ENCODE data around the gene ARID5B.
"Not testable (repeated sequence)": the region's sequence is repeated elsewhere in the genome, so short reads cannot be mapped to it uniquely, and the experiment has no call there.

Gene ARID5B

DNA sequence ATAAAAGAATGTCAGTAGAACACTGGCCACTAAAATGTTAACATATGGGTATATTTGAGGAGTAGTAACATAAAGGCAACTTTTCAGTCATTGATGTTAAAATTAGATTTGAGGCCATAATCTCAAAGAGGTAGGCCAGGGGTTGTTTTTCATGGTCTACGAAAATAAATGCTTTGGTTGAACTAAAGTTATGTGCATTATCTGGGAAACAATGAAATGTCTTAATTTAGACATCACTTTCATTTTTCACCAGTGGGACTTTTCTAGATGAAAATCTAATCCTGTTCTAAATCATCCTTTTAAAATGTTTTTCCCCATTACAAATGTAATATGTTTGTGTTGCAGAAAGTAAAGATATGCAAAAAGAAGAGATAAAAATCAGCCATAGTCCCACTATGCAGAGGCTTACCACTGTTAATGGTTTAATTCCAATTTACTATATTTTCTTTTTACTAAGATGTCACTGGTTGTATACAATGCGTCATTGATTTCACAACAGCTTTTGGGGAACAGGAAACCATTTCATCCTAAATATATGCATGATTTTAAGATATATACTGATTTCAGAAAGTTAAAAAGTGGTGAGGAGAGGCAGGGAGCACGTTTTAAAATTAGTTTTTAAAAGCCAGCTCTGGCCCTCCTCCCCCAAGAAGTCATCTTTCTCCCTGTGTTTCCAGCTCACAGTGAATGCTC, 64.3 kb downstream of the ARID5B start:
- peak; percentile 60 for DNase-seq

DNA sequence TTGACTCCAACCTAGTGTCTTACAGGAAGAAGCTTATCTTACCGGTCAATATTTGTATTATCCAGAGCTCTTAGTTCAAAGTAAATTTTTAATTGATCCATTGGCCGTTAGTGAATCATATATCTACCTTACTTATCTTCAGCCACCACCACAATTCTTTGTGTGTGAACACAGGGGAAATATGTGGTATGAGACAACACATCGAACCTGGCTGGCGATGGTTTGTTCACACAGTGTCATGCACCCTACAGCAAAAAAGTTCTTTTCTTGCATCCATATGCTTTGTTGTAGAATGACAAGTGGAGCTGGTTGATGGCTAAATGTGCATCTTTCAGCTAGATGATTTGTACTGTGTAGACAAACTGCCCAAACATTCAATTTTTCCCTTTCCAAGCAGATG, 65.8 kb downstream of the ARID5B start:
- DNase-seq: no peak

DNA sequence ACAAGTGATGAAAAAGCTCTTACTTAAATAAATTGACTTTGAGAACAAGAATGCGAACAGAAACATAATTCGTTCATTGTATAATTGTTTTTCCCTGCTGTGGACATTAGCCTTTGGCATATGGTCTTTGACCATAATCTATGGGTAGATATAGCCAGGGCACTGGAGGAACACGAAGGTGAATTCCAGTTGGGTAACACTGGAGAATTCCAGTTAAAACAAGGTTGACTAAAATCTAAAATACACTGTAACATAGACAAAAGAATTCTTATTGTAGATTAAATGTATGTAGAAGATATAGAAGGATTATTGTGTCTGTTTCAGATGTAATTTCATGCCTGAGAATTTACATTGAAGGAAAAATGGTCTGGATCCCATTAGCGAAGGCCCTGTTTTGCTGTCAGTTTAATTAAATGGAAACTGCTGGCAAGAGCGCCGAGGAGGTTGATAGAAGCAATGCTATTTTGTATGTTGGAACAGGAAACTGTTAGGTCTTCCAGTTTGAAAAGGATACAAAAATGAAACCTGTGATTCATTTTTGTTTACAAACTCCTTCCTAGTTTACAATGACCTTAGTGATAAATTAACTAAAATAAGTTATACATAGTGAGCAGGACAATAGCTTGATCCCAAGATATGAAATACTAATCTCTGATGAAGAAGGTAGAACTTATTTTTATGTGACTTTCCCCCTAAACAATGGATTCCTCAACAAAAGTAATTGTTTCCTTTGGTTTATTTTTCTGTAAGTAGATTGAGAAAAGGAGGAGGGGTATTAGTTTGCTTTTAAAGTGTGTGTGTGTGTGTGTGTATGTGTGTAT, 68.9 kb downstream of the ARID5B start:
- no peak for DNase-seq

DNA sequence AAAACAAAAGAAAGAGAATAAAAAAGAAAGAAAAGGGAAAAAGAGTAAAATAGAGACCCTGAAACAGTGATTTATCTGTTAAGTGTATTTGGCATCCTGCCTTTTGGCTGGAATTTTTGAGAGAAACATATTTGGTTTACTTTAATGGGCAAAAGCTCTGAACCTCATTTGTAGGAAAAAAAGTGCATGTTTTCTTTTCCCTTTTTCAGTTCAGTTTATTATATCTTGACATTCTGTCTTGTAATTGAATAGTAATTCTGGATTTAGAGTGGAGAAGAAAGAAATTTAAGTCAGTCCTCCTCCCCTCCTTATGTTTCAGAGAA, 69.5 kb downstream of the ARID5B start:
- DNase-seq: no peak

DNA sequence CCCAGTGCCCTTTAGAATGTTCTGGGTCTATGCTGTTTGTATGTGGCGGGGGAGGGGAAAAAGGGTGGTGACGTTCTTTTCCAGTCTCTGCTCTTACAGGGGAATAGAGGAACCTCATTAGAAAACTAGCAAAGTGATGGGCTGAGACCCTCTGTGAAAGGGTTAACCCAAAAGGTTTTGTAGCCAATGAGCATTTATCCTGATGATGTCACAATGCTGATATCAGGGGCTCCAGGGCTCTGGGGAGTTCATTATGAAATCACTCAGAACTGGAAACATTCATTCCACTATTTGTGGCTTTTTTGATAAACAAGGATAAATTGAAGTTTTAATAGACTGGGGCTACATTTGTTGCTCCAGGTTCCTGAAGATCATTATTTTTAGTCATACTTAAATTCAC, 71.7 kb downstream of the ARID5B start:
- DNase-seq: no peak

DNA sequence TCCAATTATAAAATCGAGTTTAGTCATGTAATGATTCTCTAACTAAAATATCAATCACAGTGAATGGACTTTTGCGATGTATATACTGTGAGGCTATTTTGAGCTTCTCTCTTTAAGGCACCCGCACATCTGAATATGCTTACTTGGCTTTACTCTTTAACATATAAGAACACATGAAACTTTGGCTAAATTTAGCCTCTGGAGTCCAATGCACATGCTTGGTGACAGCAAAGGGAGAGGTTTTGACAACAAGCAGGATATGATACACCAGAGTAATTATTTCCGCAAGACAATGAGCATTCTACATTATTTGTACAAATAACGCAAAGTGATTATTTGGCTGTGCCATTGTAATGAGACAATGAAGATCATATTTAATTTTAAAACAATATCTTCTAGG, 72.4 kb downstream of the ARID5B start:
- no peak for DNase-seq

DNA sequence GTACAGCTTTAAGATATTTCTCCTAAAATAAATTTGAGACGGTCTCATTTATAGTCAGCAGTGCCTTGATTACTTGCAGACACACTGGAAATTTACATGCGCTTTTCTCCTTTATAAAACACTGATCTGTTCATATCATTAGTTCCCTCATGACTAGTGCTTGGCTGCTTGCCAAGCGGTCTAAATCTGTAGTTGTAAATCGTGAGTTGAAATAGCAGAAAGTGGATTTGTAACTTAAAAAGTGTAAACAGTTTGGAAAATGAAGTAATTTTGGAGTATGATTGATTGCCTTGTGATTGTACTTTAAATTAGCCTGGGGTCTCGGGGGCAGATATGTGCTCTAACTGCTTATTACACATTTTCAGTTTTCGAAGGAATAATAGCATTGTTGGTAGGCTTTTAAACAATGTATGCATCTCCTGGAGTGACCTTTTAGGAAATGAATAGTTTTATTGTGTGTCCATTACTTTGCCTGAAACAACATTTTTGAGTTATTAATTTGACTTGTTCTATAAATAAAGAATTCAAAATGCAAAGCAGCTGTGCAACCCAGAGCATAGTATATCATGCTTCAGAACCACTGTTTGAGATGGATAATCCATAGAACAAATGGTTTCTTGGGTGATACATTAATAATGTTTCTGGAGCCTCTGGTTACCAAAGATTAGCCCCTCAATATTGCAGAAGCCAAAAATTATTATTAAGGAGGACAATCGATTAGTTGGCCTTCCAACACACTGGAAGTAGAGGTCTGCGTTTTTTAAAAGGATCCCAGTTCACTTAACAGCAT, 73.3 kb downstream of the ARID5B start:
- peak; percentile 54 for DNase-seq

DNA sequence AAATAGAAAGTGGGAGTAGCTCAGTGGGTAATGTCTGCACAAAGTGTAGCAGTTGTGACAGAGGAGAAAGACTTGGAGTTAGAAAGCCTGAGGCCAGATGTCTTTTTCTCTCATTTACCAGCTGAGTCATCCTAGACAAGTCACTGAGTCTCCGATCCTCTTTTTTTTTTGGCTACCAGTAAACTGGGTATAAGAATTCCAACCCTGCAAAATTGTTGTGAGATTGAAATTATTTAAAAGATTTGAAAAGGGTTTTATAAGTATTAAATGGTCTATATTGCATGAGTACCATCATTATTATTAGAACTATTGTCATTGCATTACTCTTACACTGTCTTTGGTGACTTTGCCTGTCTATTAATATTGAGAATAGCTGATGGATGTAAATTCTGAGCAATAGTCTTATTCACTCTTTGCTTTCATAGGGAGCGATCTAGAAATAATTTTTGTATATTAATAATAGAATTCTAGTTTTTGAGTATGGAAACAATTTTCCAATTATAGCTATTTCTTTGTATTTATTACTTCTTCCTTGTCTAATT, 74.0 kb downstream of the ARID5B start:
- DNase-seq: peak; percentile 84

DNA sequence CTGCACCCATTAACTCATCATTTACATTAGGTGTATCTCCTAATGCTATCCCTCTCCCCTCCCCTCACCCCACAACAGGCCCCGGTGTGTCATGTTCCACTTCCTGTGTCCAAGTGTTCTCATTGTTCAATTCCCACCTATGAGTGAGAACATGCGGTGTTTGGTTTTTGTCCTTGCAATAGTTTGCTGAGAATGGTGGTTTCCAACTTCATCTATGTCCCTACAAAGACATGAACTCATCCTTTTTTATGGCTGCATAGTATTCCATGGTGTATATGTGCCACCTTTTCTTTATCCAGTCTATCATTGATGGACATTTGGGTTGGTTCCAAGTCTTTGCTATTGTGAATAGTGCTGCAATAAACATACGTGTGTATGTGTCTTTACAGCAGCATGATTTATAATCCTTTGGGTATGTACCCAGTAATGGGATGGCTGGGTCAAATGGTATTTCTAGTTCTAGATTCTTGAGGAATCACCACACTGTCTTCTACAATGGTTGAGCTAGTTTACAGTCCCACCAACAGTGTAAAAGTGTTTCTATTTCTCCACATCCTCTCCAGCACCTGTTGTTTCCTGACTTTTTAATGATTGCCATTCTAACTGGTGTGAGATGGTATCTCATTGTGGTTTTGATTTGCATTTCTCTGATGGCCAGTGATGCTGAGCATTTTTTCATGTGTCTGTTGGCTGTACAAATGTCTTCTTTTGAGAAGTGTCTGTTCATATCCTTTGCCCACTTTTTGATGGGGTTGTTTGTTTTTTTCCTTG, 75.6 kb downstream of the ARID5B start:
- not testable (repeated sequence) for DNase-seq

DNA sequence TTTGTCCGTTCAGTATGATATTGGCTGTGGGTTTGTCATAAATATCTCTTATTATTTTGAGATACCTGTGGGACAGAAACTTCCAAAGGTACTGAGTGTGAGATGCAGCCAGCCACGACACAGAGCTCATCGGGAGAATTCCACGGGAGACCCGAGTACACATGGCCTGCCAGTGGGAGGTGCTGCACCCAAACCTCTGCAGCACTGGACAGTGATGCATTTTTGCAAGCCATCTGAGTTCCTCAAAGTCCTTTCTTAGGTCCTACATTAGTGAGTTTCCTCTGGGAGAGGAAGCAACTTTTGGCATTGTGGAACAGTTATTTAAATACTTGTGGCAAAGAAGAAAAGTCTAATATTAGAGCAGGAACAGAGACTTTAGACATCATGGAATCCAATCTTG, 77.5 kb downstream of the ARID5B start:
- peak; percentile 68 for DNase-seq

DNA sequence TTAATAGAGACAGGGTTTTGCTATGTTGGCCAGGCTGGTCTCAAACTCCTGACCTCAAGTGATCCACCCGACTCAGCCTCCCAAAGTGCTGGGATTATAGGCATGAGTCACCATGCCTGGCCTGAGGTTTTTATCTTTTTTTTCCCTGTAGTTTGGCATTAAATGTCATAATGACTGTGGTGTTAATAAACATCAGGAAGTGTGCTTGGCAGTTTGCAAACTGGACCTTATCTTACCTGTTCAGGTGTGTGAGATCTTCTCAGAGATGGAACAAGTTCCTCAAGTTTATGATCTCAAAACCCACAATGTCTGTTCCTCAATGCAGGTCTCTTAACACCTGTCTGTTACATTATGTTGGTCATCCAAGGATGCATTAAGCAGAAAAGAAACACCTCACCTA, 80.0 kb downstream of the ARID5B start:
- no peak for DNase-seq

DNA sequence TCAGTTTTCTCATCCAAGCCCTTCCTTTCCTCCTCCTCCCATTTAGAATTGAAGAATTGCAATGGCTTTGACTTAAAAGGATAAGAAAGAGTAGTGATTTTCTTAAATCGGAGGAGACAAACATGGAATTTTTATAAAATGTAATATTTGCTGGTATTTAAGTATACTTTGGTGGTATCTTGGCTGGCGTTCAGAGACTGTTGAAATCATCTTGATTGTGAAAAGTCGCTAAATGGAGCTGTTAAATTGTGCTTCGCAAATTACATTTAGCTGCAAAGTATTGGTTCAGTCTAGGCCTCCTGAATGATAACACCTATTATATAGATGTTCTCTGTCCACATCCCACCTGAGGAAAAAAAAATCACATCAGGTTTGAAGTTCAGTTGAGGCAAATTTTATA, 81.8 kb downstream of the ARID5B start:
- no peak for DNase-seq

DNA sequence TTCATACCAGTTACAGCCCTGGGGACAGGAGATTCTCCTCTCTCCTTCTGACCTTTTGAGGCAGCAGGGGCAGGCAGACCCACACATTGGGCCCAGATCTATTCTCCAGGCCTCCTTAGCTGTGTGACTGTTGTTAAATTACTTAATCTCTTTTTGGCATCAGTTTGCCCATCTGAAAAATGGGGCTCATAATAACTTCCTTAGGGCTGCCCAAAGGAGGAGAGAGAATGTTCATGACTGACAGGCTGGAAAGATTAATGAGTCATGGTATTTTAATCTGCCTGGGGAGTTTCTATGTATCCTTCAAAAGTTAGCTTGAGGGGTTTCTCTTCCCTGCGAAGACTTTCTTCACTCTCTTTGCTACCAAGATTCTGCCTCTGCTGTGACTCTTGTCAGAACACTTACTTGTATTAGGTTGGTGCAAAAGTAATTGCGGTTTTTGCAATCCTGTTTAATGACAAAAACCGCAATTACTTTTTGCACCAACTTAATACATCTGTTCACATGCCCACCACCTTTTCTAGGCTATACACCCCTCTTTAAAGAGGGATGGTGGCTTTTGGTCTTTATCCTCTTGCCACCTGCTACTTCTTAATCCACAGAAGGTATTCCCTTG, 83.4 kb downstream of the ARID5B start:
- no peak for DNase-seq

DNA sequence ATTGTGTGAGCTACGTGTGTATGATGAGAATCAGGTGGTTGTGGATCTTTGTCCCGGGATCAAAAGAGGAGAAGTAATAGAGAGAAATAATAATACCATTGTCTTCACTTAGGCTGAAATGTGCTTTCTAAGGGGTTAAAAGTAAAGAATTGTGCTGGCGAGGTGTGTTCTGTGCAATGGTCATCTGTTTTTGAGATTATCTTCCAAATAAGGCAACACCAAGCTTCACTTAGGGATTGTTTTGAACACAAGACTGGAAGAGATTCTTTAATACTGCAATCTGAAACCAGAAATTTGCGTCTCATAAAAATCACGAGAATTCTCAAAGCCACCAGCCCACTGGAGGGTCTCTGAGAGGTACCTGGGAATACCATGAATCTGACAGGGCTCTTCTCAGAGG, 84.2 kb downstream of the ARID5B start:
- no peak for DNase-seq

DNA sequence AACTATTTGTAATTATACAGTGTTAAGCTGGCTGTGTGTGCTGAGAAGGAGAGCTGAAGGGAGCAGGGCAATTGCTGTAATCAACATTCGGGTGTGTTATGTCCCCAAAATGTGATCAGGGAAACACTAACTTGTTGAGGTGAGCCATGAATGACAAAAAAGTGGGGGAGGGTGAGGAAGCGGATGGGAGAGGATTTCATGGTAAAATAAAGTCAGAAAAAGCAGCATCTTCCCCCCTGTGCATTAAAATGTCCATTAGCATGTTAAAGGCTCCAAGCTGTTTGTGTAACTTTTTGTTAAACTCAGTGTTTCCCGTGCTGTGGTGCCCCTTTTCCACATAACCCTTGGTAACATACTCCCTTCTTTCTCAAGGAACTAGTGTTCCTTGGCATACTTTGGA, 84.9 kb downstream of the ARID5B start:
- no peak for DNase-seq

DNA sequence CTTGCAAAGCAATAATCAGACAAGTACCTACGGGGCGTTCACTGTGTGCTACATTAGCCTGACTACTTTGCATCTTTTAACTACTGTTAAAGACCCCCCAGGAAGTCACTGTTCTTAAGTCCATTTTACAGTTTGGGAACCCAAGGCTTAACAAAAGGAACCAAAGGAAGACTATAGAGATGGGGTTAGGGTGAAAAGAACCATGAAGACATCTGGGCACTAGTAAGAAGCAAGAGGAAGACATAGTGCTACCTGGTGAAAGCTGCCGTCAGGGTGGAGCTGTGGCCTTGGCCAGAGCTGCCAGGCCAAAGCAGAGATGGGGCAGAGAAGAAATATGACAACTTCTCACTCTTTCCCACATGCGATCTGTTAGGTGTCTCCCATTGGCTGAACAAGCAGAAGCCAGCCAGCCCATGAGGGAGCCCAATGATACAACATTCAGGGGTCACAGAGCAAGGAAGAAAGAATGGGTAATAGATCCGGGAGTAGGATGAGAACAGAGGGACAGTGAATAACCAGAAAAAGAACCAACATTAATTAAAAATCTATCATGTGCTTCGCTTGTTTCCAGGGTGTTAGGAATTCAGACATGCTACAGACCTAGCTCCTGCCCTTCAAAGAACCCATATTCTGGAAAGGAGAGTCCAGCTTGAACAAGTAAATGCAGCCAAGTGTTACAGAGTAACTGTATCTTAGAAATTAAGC, 85.4 kb downstream of the ARID5B start:
- DNase-seq: no peak

DNA sequence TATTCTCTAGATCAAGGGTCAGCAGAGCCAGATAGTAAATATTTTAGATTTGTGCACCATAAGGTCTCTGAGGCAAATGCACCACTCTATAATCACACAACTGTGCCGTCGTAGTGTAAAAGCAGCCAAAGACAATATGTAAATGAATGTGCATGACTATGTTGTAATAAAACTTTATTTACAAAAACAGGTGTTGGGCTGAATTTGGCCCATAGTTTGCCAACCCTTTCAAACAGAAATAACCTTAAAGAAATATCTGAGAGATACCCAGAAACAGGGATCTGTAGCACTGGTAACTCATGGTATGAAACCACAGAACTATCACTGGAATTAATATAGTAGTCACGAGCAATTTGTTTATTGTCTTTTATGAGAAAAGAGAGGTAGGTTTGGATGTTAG, 86.0 kb downstream of the ARID5B start:
- no peak for DNase-seq

DNA sequence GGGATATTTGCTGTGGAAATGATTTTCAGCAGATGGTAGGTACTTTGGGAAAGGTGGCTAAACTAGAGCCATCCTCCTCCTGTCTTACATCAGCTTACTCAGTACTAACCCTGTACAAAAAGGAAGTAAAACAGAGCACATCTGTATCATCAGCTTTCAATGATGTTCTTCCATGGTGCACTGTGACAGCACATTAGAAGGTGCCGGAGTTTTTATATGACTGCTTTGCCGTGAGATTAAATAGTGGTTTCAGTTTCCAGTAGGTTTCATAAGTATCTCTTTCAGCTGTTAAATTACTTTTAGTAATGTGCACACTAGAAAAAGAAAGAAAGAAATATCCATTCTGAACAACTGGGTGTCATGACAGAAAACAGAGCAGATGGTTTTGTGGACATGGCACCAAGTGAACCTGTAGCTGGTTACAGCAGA, 86.5 kb downstream of the ARID5B start:
- peak; percentile 93 for DNase-seq

DNA sequence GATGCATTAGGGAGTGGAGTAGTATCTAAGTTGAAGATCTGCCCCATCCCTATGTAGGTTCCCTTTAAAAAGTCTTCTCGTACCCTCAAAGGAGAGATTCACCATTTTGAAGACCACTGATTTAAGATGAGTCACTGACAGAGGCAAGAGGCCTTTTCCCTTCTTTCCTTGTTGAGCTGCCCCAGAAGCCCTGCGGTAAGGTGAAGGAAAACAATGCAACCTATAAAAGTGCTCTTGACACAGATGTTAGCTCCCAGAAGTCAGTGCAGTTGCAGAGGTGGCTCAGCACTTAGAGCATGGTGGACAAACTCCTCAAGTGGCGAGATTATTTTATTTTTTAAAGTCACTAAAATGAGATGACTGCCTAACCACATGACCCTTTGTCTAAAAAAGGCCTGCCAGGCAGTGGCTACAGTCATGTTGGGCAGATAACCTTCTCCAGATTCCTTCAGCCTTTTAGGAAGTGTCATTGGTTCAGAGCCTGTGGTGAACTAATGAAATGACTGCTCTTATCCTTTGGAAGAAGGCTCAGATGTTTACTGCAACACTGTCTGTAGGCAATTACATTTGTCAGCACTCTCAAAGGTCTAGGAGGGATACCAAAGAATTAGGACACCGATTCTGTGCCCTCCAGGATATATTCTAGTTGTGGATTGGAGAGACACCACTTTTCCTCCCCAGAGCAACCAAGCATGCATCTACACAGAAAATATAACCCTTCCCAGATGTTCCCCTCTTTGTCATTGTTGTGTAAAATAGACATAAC, 88.7 kb downstream of the ARID5B start:
- peak; percentile 51 for DNase-seq

DNA sequence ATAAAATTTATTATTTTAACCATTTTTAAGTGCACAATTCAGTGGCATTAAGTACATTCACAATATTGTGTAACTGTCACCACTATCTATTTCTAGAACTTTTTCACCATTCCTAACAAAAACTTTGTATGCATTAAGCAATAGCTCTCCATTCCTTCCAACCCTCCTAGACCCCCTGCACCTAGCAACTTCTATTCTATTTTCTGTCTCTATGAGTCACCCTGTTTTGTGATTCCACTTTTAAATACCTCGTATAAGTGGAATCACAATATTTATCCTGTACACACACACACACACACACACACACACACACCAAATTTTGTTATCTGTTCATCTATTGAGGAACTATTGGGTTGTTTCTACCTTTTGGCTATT, 89.2 kb downstream of the ARID5B start:
- no peak for DNase-seq

DNA sequence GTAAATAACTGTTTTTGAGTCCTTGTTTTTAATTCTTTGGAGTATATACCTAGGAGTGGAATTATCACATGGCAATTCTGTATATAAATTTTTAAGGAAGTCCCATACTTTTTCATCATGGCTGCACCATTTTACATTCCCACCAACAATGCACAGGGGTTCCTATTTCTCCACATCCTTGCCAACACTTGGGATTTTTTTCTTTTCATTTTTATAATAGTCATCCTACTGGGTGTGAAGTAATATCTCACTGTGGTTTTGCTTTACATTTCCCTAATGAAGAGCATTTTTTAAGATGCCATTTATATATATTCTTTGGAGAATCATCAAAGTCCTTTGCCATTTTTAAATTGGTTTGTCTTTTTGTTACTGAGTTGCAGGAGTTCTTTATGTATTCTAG, 89.7 kb downstream of the ARID5B start:
- peak; percentile 75 for DNase-seq

Measured in suppressor macrophage treated with lipopolysaccharide for 4 hours (primary cell).